Transverse colon (tissue), 4 donors: ENCODE results near the gene GDPGP1.

Experiments used
- POLR2AphosphoS5 ChIP-seq, 3 donors: sonication (generic); formaldehyde crosslinking; IDR thresholded peaks; one replicate each; pipeline ENCODE4 v1.6.1; 2016; ENCODE audit warnings: antibody characterized with exemption in 3 of 3
- TF ChIP-seq, protein P1 (sequence below), 5 experiments: fragments of 200-600 bp in 3 of 5; fragments of 450-650 bp in 2 of 5; sonication (generic) in 3 of 5; IDR thresholded peaks; 1 replicate in 2 of 5; 2 replicates in 3 of 5; pipeline ENCODE4 v1.5.1; 2016 to 2017; ENCODE audit warnings: antibody characterized with exemption in 5 of 5, inconsistent platforms in 3 of 5, mild to moderate bottlenecking in 2 of 5, moderate library complexity in 1 of 5

DNA sequence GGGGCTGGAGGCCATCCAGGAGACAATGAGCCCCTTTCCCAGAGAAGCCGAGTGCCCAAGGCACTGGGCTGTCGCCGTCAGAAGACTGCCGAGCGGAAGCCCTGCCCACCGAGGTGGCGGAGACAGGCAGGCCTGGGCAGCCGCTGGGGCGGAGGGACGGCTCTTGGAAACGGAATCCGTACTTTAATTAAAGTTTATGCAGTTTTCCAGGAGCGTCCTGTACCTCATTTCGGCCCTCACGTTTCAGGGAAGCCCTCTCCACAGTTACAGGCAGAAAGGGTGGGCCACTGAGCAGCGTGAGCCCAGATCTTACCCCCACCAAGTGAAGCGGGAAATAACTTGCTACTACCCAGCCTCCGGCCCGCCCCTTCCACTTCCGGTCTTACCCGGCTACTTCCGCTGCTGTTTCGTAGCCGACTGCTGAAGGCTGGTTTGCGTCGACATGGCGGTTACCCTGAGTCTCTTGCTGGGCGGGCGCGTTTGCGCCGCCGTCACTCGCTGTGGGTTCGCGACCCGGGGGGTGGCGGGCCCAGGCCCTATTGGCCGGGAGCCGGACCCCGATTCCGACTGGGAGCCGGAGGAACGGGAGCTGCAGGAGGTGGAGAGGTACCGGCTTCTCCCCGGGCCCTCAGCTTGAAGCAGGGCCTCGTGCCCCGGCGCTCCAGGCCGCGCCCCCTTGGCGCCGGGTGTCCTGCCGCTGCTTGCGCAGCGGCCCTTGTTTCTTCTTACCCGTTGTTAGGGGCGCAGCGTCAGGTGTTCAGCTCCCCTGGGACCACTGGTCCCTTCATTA lies 31.5 kb downstream of the GDPGP1 start, which contains the start of gene NGRN:
- TF ChIP-seq POLR2AphosphoS5 (IDR thresholded peaks at IDR 0.05): peak; percentile 91 to 97 (median 94)
- TF ChIP-seq, protein P1, sequence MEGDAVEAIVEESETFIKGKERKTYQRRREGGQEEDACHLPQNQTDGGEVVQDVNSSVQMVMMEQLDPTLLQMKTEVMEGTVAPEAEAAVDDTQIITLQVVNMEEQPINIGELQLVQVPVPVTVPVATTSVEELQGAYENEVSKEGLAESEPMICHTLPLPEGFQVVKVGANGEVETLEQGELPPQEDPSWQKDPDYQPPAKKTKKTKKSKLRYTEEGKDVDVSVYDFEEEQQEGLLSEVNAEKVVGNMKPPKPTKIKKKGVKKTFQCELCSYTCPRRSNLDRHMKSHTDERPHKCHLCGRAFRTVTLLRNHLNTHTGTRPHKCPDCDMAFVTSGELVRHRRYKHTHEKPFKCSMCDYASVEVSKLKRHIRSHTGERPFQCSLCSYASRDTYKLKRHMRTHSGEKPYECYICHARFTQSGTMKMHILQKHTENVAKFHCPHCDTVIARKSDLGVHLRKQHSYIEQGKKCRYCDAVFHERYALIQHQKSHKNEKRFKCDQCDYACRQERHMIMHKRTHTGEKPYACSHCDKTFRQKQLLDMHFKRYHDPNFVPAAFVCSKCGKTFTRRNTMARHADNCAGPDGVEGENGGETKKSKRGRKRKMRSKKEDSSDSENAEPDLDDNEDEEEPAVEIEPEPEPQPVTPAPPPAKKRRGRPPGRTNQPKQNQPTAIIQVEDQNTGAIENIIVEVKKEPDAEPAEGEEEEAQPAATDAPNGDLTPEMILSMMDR (IDR thresholded peaks at IDR 0.05): no peak
